Endothelial cell of hepatic sinusoid (primary cell): ENCODE data around the gene PCMT1.
"Not testable (repeated sequence)": the region's sequence is repeated elsewhere in the genome, so short reads cannot be mapped to it uniquely, and the experiment has no call there.

Experiments
- in situ Hi-C: cut with HindIII; loops from 2 replicates; pipeline ENCODE4 v1.10.0; 2017; ENCODE audit warnings: low sequenced_read_pairs

Gene PCMT1

GRCh38 chr6:149749594-149750135, at the start of gene PCMT1:
Gene PCMT1 (plus strand): TSS chr6:149749741. CDS start chr6:149749902, 161 bp downstream.
- in situ Hi-C loops: no loop called here

DNA sequence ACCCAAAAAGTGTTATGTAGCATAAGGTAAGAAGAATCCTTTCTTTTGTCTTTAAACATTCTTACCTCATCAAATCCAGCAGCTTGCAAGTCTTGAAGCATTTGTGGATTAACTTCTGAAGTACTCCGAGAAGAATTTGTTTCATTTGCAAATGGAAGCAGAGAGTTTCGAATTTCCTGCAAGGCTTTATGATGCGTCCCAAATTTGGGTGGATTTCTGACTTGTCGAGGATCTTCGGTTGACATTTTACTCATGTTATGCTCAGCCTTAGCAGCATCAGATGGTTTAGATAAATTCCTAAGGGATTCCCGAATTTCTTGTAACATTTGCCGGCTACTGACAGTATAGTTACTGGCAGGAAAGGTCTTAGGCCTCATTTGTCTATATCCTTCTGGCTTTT, 47.8 kb upstream of the PCMT1 start:
- in situ Hi-C loops: no loop called here

GRCh38 chr6:149711711-149712110, 37.8 kb upstream of the PCMT1 start:
- in situ Hi-C loops: no loop called here

- in situ Hi-C loops: no loop called here
Observed at GRCh38 chr6:149714442-149714841, 35.1 kb upstream of the PCMT1 start.

DNA sequence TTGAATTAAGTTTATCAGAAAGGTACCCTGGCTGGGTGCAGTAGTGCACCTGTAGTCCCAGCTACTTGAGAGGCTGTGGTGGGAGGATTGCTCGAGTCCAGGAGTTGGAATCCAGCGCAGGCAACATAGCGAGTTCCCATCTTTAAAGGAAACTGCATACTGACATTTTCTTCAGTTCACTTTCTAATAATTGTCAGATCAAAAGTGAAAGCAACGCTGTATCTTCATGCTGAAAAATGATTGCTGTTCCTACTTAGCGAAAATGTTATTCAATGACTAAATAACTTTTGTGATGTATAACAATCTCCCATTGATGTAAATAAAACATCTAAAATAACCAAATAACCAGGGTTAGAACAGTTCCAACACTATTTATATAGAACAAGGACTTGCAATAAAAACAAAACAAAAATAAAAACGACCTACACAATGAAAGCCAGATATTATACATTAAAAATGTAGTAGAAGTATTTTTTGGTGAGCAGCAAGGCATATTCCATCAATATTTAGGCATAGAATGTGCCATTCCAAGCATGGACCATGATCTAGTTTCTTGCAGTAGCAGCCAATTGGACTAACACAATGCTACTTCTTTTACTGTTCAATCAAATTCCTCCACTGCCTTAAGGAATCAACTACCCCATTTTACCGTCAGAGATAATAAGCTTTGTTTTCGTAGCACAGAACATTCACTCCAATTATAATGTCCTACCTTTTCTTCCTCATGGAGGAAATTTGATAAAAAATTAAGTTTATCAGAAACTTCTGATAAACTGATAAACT, 33.2 kb upstream of the PCMT1 start:
- in situ Hi-C loops: no loop called here

DNA sequence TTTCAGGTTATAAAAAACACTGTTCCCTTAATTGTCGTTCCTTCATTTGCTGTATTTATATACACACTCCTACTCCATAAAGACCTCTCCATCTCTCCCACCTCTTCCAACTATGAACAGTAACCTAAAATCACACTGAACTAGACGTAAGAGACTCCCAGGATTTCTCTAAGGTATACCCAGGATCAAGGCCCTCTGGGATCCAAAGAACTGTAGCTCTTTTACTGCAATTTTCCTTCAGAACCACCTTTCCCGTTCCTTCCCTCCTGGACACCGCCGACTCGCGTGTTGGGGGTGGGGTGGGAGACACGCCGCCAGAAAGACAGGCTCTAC, 32.3 kb upstream of the PCMT1 start:
- in situ Hi-C loops: no loop called here

- in situ Hi-C loops: no loop called here
Observed at GRCh38 chr6:149717588-149718458, 31.7 kb upstream of the PCMT1 start, which contains the start of gene LATS1. Gene LATS1 (minus strand): TSS chr6:149718101. CDS start chr6:149702126, 15,975 bp downstream.

GRCh38 chr6:149719531-149719930, 30.0 kb upstream of the PCMT1 start:
- in situ Hi-C loops: no loop called here

GRCh38 chr6:149723262-149723661, 26.3 kb upstream of the PCMT1 start:
- in situ Hi-C loops: loop anchor here (10.0 kb wide), 1 partner anchor 182 kb away; no protein-coding TSS in a partner anchor

- in situ Hi-C loops: loop anchor here (10.0 kb wide), 1 partner anchor 181 kb away; no protein-coding TSS in a partner anchor
Observed at GRCh38 chr6:149723771-149724417, 25.6 kb upstream of the PCMT1 start.

DNA sequence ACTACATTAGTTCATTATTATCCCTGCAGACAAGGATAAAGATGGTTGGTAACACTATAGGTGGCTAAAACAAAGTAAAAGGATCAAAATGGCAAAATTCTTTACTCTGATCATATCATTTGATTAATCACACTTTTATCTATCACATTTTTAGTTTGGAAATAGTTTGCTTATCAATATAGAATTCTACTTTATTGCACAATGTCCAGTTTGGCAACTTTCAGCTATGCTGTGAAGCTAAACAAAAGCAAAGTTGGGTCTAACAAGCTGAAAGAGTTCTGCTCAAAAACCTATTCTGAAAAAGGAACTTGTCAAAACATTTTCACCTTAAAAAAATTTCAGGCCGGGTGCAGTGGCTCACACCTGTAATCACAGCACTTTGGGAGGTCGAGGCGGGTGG, 23.8 kb upstream of the PCMT1 start:
- in situ Hi-C loops: loop anchor here (10.0 kb wide), 1 partner anchor 179 kb away; no protein-coding TSS in a partner anchor

- in situ Hi-C loops: loop anchor here (10.0 kb wide), 1 partner anchor 177 kb away; no protein-coding TSS in a partner anchor
Observed at GRCh38 chr6:149727793-149728498, 21.6 kb upstream of the PCMT1 start.

DNA sequence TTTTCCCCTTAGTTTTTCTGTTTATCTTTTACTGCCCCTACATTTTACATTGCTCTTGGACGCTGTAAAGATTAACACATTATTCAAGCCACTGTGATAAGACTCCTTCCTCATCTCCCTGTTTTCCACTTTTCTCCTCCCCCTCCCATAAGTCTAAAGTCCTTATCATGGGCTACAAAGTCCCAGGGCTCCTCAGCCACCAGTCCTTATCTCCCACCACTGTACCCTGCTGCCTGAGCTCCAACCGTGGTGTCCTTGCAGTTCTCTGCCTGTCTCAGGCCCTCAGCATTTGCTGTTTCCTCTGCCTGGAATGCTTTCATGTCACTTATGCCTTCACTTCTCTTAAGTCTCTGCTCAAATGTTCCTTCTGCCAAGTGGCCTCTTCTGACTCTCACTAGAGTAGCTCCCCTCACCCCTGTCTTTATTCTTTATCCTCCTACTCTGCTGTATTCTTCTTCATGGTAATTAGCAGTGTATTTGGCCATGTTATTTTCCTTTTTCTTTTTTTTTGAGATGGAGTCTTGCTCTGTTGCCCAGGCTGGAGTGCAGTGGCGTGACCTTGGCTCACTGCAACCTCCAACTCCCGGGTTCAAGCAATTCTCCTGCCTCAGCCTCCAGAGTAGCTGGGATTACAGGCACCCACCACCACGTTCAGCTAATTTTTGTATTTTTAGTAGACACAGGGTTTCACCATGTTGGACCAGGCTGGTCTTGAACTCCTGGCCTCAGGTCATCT, 20.9 kb upstream of the PCMT1 start:
- in situ Hi-C loops: loop anchor here (10.0 kb wide), 1 partner anchor 176 kb away; no protein-coding TSS in a partner anchor

- in situ Hi-C loops: loop anchor here (10.0 kb wide), 1 partner anchor 175 kb away; no protein-coding TSS in a partner anchor
Observed at GRCh38 chr6:149729824-149730223, 19.7 kb upstream of the PCMT1 start.

DNA sequence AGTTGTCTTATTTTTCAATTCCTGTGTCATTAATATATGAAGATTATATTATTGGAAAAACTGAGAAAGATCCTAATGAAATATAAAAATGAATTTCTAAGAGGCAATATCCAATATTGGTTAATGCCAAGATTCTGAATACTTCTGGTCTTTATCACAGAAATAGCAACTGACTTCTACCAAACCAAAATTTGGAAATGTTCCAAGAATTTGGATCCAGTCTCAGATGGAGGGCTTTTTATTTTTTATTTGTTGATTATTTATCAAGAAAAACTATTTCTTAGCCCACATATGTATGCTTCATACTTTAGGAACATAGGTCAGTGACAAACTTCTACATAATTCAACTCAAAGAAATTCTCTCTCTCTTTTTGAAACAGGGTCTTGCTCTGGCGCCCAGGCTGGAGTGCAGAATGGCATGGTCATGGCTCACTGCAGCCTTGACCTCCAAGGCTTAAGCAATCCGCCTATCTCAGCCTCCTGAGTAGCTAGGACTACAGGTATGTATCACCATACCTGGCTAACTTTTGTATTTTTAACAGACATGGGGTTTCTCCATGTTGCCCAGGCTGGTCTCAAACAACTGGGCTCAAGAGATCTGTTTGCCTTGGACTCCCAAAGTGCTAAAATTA, 16.3 kb upstream of the PCMT1 start:
- in situ Hi-C loops: no loop called here

- in situ Hi-C loops: no loop called here
Observed at GRCh38 chr6:149734915-149735314, 14.6 kb upstream of the PCMT1 start.

DNA sequence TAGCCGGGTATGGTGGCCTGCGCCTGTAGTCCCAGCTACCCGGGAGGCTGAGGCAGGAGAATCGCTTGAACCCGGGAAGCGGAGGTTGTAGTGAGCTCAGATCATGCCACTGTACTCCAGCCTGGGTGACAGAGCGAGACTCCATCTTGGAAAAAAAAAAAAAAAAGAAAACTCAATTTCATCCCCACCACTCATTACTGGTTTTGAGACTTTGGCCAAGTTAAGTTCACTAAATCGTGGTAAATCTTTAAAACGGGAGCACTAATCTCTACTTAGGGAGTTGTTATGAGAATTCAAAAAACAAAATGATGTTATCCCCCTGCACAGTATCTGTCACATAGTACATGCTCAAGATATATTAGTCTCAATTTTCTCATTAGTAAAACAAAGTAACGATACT, 4.3 kb upstream of the PCMT1 start:
- in situ Hi-C loops: not testable (repeated sequence)

DNA sequence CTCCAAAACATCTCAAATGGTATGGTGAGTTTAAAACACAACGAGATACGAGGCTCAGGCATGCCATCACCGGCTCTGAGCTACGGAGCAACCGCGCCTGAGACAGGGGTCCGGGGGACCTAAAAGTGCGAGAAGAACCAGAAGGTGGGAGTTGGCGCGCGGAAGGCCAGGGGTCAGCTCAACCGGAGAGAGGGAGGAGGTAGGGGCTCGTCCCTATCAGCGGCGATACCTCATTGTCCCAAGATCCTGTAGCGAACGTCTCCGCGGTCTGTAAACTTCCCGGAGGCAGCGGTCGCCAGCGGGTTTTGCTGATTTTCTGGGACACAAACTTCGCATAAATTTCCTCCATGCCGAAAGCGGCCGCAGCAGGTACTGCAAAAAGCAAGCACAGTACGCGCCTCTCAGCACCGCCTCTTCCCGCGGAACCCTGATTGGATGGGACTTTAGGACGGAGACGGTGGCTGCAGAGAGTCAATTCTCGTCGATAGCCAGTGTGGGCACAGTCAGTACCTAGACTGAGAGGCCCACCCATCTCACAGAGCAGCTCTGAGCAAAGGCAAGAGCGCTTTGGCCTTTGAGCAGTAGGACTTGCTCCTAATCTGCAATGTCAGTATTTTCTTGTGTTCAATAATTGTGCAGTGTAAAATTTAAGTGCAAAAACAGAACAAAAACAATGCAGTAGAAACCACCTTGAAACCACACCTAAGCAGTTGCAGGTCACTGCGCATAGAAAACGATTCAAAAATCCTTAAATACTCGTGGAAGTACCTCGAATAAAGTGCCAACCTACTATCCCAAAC, 3.2 kb upstream of the PCMT1 start, which contains the start of gene NUP43:
TSS of gene NUP43 (minus strand) at position 383 of the 800 bp plus-strand sequence. CDS start at position 349, 34 bp downstream.
- in situ Hi-C loops: no loop called here
